ENCODE results near the gene MPHOSPH8.

The MPHOSPH8 gene

GRCh38 chr13:19650742-19651141 is 17.3 kb downstream of the MPHOSPH8 start:
- TF ChIP-seq CTCF (conservative IDR thresholded peaks at IDR 0.05; ENCODE audit: low read depth, low read length): no peak
- H3K4me3 ChIP-seq (ENCODE audit: low read depth, low read length): no peak overlapping the region
- no peak for DNase-seq (ENCODE audit: low read depth)

- DNase-seq (ENCODE audit: low read depth): no peak
- TF ChIP-seq CTCF (conservative IDR thresholded peaks at IDR 0.05; ENCODE audit: low read depth, low read length): peak; percentile 8
- no peak overlapping the region for H3K4me3 ChIP-seq (ENCODE audit: low read depth, low read length)
Observed at GRCh38 chr13:19657872-19658591, 24.6 kb downstream of the MPHOSPH8 start.

DNA sequence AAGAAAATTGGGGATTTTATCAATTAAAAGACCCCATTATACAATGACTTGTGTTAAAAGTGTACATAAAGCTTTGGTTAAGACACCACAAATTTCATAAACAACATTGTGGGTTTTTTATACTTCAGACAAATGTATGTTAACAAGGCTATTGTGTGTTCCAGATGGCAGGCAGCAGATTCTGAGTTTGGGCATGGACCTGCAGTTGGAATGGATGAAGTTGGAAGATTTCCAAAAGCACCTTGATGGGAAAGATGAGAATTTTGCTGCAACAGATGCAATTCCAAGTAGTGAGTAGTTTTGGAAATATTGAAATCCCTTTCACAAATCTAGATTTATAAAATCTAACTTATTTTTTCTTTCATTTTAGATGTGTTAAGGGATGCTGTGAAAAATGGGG is 25.4 kb downstream of the MPHOSPH8 start:
- no peak overlapping the region for H3K4me3 ChIP-seq (ENCODE audit: low read depth, low read length)
- TF ChIP-seq CTCF (conservative IDR thresholded peaks at IDR 0.05; ENCODE audit: low read depth, low read length): no peak
- DNase-seq (ENCODE audit: low read depth): no peak

- TF ChIP-seq CTCF (conservative IDR thresholded peaks at IDR 0.05; ENCODE audit: low read depth, low read length): no peak
- DNase-seq (ENCODE audit: low read depth): no peak
- no peak overlapping the region for H3K4me3 ChIP-seq (ENCODE audit: low read depth, low read length)
Observed at GRCh38 chr13:19661126-19661525, 27.7 kb downstream of the MPHOSPH8 start.

DNA sequence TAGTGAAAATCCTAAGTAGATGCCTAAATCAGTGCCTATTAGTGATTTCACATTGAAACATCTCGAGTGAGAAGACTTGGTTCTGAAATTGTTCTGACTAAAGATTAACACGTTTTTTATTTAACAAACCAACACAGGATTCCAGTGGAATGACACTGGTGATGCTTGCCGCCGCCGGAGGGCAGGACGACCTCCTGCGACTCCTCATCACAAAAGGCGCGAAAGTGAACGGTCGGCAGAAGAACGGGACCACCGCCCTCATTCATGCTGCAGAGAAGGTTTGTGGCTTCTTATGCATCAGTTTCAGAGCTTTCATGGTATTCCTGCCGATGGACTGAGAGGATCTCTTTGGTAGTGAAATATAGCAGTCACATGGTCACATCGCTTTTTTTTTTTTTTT is 28.1 kb downstream of the MPHOSPH8 start:
- no peak for TF ChIP-seq CTCF (conservative IDR thresholded peaks at IDR 0.05; ENCODE audit: low read depth, low read length)
- H3K4me3 ChIP-seq (ENCODE audit: low read depth, low read length): no peak overlapping the region
- DNase-seq (ENCODE audit: low read depth): no peak

DNA sequence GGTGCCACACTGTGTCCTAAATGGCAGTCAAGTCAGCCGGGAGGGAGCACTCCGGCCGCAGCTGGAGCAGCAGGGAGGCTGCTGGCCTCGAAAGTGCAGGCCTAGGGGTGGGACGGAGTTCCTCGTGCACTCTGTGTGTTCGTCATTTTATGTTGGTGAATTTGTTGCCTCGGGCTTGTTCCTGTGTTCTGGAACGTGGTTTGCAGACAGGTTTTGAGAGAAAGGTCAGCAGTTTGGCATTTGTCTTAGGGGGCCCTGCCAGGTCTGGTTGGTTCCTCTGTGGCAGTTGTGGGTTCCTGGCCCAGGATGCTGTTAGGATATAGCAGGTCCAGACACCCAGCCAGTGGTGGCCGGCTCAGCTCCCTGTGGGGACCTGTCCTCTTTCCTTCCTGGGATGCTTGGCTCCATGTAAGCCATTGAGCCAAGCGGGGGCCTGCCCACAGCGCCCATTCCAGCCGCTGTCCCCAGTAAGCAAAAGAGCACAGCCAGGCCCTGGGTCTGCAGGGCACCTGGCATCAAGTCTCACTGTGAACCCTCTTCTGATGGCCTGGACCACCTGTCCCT is 30.0 kb downstream of the MPHOSPH8 start:
- H3K4me3 ChIP-seq (ENCODE audit: low read depth, low read length): no peak overlapping the region
- no peak for TF ChIP-seq CTCF (conservative IDR thresholded peaks at IDR 0.05; ENCODE audit: low read depth, low read length)
- DNase-seq (ENCODE audit: low read depth): no peak

Data from choroid plexus epithelial cell (primary cell).